Measurements from ENCODE around the gene CASP10.

DNA sequence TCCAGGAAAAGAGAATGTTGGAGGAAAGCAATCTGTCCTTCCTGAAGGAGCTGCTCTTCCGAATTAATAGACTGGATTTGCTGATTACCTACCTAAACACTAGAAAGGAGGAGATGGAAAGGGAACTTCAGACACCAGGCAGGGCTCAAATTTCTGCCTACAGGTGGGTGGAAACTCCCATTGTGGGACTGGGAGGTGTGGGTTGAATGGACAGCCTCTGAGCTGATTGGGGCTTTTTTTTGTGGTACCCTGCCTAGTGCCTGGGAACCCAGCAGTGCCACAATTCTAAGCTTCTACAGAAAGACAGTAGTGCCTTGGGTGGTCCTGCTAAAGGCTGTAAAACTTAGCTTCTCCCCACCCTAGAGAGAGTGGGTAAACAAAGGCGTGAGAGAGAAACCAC, 83.7 kb downstream of the CASP10 start:
- TF ChIP-seq, protein P1, sequence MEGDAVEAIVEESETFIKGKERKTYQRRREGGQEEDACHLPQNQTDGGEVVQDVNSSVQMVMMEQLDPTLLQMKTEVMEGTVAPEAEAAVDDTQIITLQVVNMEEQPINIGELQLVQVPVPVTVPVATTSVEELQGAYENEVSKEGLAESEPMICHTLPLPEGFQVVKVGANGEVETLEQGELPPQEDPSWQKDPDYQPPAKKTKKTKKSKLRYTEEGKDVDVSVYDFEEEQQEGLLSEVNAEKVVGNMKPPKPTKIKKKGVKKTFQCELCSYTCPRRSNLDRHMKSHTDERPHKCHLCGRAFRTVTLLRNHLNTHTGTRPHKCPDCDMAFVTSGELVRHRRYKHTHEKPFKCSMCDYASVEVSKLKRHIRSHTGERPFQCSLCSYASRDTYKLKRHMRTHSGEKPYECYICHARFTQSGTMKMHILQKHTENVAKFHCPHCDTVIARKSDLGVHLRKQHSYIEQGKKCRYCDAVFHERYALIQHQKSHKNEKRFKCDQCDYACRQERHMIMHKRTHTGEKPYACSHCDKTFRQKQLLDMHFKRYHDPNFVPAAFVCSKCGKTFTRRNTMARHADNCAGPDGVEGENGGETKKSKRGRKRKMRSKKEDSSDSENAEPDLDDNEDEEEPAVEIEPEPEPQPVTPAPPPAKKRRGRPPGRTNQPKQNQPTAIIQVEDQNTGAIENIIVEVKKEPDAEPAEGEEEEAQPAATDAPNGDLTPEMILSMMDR (IDR thresholded peaks at IDR 0.05): no peak
- no peak for TF ChIP-seq EZH2 (IDR thresholded peaks at IDR 0.05; ENCODE audit: borderline replicate concordance, insufficient read depth, low read depth, low read length, poor library complexity, severe bottlenecking)
